Activated naive CD8-positive, alpha-beta T cell treated with anti-CD3 and anti-CD28 coated beads, Interleukin-2, amount 10 ng/mL, durations not matched to agents 7 days and 5 days (primary cell): ENCODE results near the gene NOL11. TPM values are rescaled to one million over a fixed set of nuclear protein-coding genes. Genes with fewer than 3 reads are reported as not detected.

Experiments used
- ATAC-seq: fragments of 150-1000 bp; cut with Tn5 transposase; one replicate; pipeline ENCODE4 v1.10.0; 2021; ENCODE audit warnings: low read depth, moderate library complexity
- POLR2A ChIA-PET: fragments of 350-600 bp; sonication (Branson Sonifier 250); formaldehyde crosslinking; loops from one replicate; lab custom pipeline; 2021; ENCODE audit warnings: antibody characterized with exemption; lab: Charles Lee
- DNase-seq: peaks from one replicate; pipeline ENCODE4 v3.0.0; 2021
- H3K27ac Mint-ChIP-seq: one replicate; pipeline ENCODE4 v1.8.0; 2022; ENCODE audit warnings: mild to moderate bottlenecking, mixed read lengths
- H3K27me3 Mint-ChIP-seq: one replicate; pipeline ENCODE4 v1.8.0; 2022; ENCODE audit warnings: mild to moderate bottlenecking, moderate library complexity, mixed read lengths
- H3K36me3 Mint-ChIP-seq: one replicate; pipeline ENCODE4 v1.8.0; 2021; ENCODE audit warnings: mild to moderate bottlenecking, mixed read lengths
- H3K4me1 Mint-ChIP-seq: one replicate; pipeline ENCODE4 v1.8.0; 2021; ENCODE audit warnings: mixed read lengths
- H3K4me3 Mint-ChIP-seq: one replicate; pipeline ENCODE4 v1.8.0; 2022; ENCODE audit warnings: mild to moderate bottlenecking, moderate library complexity, mixed read lengths
- H3K9me3 Mint-ChIP-seq: one replicate; pipeline ENCODE4 v1.8.0; 2021; ENCODE audit warnings: mixed read lengths
- total RNA-seq, 2 experiments: library from RNA; stranded (reverse); gene quantifications; one replicate each; pipeline ENCODE4 v1.2.3, GENCODE V29; 2021

The NOL11 gene
- total RNA-seq, result 10 to 100 TPM; 42.2 to 48.9 TPM

DNA sequence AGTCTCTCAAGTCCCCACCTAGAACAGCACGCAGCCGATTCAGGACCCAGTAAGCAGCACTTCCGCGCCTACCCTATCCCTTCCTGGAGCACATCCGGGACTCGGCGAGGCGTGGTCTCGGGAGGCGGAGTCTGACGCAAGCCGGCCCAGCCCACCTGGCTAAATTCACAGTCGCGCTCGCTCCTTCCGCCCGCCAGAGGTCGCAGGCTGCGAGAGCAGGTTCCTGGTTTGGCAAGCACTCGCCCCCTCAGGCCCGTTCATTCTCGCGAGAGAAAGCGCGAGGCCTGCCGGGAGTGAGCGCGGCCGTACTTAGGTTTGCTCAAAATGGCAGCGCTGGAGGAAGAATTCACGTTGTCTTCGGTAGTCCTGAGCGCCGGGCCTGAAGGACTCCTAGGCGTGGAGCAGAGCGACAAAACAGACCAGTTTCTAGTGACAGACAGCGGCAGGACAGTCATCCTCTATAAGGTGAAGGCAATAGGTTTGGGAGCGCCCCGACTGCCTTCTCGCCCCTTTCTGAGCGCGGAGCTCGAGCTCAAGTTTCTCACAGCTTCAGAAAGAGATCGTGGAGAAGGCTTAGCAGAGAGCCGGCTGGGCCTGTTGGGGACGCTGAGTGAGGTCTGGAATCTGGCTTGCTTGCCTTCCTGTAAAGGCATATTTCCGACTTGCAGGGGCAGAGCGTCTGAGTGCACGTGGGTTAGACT is at the start of gene NOL11:
NOL11 (plus strand) TSS at position 313 of the 701 bp plus-strand sequence; CDS start at position 325, 12 bp downstream.
- POLR2A ChIA-PET, result interaction anchor here (0.6 to 1.8 kb wide), 8 partner anchors 10 to 359 kb away, joined by 3 to 13 read pairs (median 4); partner anchors contain the start of gene BPTF
- Mint-ChIP-seq H3K4me3 (peak within 1 kb of the TSS; percentile 99), H3K9me3 (no peaks in the 10 kb centered on the region), H3K36me3 (peaks cover 8% of the 10 kb centered on the region), H3K27ac (peak within 1 kb of the TSS; percentile 98), H3K27me3 (no peaks in the 10 kb centered on the region), H3K4me1 (peaks cover 19% of the 10 kb centered on the region)
- DNase-seq (peak; percentile 100), ATAC-seq (peak; percentile 96)

- H3K27me3 Mint-ChIP-seq, result no peaks in the 10 kb centered on the region
- POLR2A ChIA-PET, result no interaction called here
Measured at GRCh38 chr17:67671493-67671892, 46.2 kb upstream of the NOL11 start.

GRCh38 chr17:67672592-67673335 is 45.0 kb upstream of the NOL11 start:
- ATAC-seq (no peak), DNase-seq (no peak)
- no peaks in the 10 kb centered on the region for H3K27me3 Mint-ChIP-seq
- no peak overlapping the region for H3K4me3 Mint-ChIP-seq
- POLR2A ChIA-PET, result no interaction called here
- peaks cover 15% of the 10 kb centered on the region for H3K36me3 Mint-ChIP-seq
- H3K4me1 Mint-ChIP-seq, result no peaks in the 10 kb centered on the region
- H3K27ac Mint-ChIP-seq, result no peak overlapping the region
- H3K9me3 Mint-ChIP-seq, result no peaks in the 10 kb centered on the region

More at GRCh38 chr17:67671493-67671892, 46.2 kb upstream of the NOL11 start:
- H3K4me3 Mint-ChIP-seq, result no peak overlapping the region
- no peak for DNase-seq
- no peaks in the 10 kb centered on the region for H3K4me1 Mint-ChIP-seq
- peaks cover 13% of the 10 kb centered on the region for H3K36me3 Mint-ChIP-seq
- no peaks in the 10 kb centered on the region for H3K9me3 Mint-ChIP-seq
- no peak overlapping the region for H3K27ac Mint-ChIP-seq
- no peak for ATAC-seq

DNA sequence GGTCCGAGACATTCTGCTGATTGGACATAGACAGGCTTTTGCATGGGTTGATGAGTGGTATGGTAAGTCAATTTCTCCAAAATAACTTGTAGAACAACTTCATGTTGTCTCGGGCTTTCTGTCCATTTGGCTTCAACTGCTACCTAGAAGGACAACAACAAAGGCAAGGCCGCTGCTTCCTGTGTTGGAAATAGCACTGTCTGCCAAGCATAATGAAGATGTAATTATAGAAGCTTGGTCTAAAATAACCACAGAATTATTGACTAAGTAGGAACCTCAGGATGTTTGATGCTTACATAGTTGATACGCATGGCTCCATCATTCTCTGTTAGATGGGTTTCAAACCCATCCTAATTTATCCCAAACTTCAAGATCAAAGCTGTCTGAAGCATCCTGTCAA is 42.3 kb upstream of the NOL11 start:
- H3K27ac Mint-ChIP-seq, result no peak overlapping the region
- H3K4me3 Mint-ChIP-seq, result no peak overlapping the region
- ATAC-seq (no peak), DNase-seq (no peak)
- no peaks in the 10 kb centered on the region for H3K9me3 Mint-ChIP-seq
- peaks cover 10% of the 10 kb centered on the region for H3K36me3 Mint-ChIP-seq
- POLR2A ChIA-PET, result no interaction called here
- H3K27me3 Mint-ChIP-seq, result no peaks in the 10 kb centered on the region
- no peaks in the 10 kb centered on the region for H3K4me1 Mint-ChIP-seq

GRCh38 chr17:67676305-67676704 is 41.4 kb upstream of the NOL11 start:
- peaks cover 11% of the 10 kb centered on the region for H3K36me3 Mint-ChIP-seq
- H3K27ac Mint-ChIP-seq, result no peak overlapping the region
- H3K9me3 Mint-ChIP-seq, result no peaks in the 10 kb centered on the region
- no peak for ATAC-seq
- H3K27me3 Mint-ChIP-seq, result no peaks in the 10 kb centered on the region
- POLR2A ChIA-PET, result interaction anchor here (0.6 kb wide), 1 partner anchor 340 kb away, joined by 3 read pairs; no protein-coding TSS in a partner anchor
- H3K4me1 Mint-ChIP-seq, result no peaks in the 10 kb centered on the region
- H3K4me3 Mint-ChIP-seq, result no peak overlapping the region
- no peak for DNase-seq

- peaks cover 14% of the 10 kb centered on the region for H3K36me3 Mint-ChIP-seq
- ATAC-seq (no peak), DNase-seq (no peak)
- no peak overlapping the region for H3K27ac Mint-ChIP-seq
- no peak overlapping the region for H3K4me3 Mint-ChIP-seq
- H3K4me1 Mint-ChIP-seq, result no peaks in the 10 kb centered on the region
- POLR2A ChIA-PET, result no interaction called here
- no peaks in the 10 kb centered on the region for H3K27me3 Mint-ChIP-seq
- no peaks in the 10 kb centered on the region for H3K9me3 Mint-ChIP-seq
Measured at GRCh38 chr17:67678414-67678813, 39.3 kb upstream of the NOL11 start.

DNA sequence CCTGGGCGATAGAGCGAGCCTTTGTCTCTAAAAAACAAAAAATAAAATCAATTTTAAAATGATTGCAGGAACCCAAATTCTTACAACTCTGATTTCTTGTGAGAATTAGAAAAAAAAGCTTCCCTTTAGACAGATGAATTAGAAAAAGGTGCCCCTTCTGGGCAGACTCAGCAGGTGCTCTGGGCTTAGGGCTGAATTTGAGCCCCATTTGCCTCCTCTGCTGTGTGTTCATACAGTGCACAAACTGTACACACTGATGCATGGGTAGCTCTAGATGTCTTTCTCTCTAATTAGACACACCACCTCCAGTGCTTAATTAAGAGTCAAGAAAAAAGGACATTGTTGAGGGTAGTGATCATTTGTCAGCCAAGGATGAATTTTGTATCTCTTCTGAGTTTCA is 38.5 kb upstream of the NOL11 start:
- ATAC-seq (no peak), DNase-seq (no peak)
- H3K9me3 Mint-ChIP-seq, result no peaks in the 10 kb centered on the region
- H3K27me3 Mint-ChIP-seq, result no peaks in the 10 kb centered on the region
- peaks cover 14% of the 10 kb centered on the region for H3K36me3 Mint-ChIP-seq
- H3K4me1 Mint-ChIP-seq, result no peaks in the 10 kb centered on the region
- POLR2A ChIA-PET, result no interaction called here
- no peak overlapping the region for H3K27ac Mint-ChIP-seq
- H3K4me3 Mint-ChIP-seq, result no peak overlapping the region

GRCh38 chr17:67679721-67680120 is 38.0 kb upstream of the NOL11 start:
- DNase-seq, result no peak
- Mint-ChIP-seq H3K27me3 (no peaks in the 10 kb centered on the region), H3K4me1 (no peaks in the 10 kb centered on the region), H3K27ac (no peak overlapping the region), H3K9me3 (no peaks in the 10 kb centered on the region), H3K36me3 (peaks cover 15% of the 10 kb centered on the region), H3K4me3 (no peak overlapping the region)
- POLR2A ChIA-PET, result no interaction called here
- ATAC-seq, result no peak

DNA sequence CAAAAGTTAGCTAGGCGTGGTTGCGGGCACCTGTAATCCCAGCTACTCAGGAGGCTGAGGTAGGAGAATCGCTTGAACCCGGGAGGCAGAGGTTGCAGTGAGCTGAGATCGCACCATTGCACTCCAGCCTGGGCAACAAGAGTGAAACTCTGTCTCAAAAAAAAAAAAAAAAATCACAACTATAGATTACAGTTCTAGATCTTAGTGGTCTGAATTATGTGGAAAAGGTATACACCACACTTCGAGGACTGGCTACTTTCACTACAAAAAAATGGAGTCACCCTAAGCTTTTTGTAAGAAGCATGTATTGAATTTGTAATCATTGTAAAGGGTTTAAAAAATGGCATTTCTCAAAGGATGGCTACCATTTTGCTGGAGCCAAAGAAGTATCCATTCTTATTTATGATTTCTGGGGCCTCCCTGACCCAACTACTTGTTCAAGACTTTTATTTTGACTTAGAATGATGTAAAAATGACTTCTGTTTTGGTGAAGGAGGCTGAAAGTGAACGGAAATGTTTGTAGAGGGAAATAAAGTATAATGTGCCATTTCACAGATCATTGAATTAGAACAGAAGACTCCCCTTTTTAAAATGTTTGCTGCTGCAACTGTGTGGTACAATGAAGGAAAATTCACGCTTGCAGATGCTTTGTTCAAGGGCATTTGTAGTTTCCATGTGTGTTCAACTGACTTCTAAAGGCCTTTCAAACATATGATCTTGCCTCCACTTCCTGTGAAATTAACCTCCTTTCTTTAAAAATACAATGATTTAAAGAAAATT is 37.1 kb upstream of the NOL11 start:
- DNase-seq (no peak), ATAC-seq (no peak)
- Mint-ChIP-seq H3K4me1 (no peaks in the 10 kb centered on the region), H3K27ac (no peak overlapping the region), H3K9me3 (no peaks in the 10 kb centered on the region), H3K4me3 (no peak overlapping the region), H3K36me3 (peaks cover 15% of the 10 kb centered on the region), H3K27me3 (no peaks in the 10 kb centered on the region)
- POLR2A ChIA-PET, result no interaction called here

- Mint-ChIP-seq H3K9me3 (no peaks in the 10 kb centered on the region), H3K27me3 (no peaks in the 10 kb centered on the region), H3K4me3 (no peak overlapping the region), H3K36me3 (peaks cover 18% of the 10 kb centered on the region), H3K4me1 (no peaks in the 10 kb centered on the region), H3K27ac (no peak overlapping the region)
- ATAC-seq, result no peak
- POLR2A ChIA-PET, result no interaction called here
- DNase-seq, result no peak
Measured at GRCh38 chr17:67682196-67682595, 35.5 kb upstream of the NOL11 start.

DNA sequence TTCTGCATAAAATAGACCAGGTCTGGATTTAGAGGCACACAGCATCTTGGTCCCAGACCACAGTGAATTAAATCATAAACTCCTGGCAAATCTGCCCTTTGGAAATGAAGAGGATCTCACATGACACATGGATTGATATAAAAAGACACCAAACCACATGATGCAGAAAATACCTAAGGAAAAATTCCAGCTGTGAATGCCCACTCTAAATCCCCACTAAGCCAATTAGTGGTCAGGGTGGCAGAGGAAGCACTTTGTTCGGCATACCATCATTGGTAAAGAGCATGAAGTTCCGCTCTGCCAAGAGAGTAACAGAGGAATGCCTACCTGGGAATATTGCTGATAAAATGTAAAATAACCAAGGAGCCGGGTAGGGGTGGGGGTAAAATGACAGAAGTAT is 32.4 kb upstream of the NOL11 start:
- Mint-ChIP-seq H3K4me3 (no peak overlapping the region), H3K9me3 (no peaks in the 10 kb centered on the region), H3K4me1 (peaks cover 2% of the 10 kb centered on the region), H3K36me3 (peaks cover 12% of the 10 kb centered on the region), H3K27ac (no peak overlapping the region), H3K27me3 (no peaks in the 10 kb centered on the region)
- ATAC-seq (no peak), DNase-seq (no peak)
- POLR2A ChIA-PET, result no interaction called here

- Mint-ChIP-seq H3K27me3 (no peaks in the 10 kb centered on the region), H3K4me1 (peaks cover 2% of the 10 kb centered on the region), H3K27ac (no peak overlapping the region), H3K4me3 (no peak overlapping the region), H3K9me3 (no peaks in the 10 kb centered on the region), H3K36me3 (peaks cover 11% of the 10 kb centered on the region)
- POLR2A ChIA-PET, result interaction anchor here (1.1 kb wide), 1 partner anchor 210 kb away, joined by 4 read pairs; no protein-coding TSS in a partner anchor
- no peak for ATAC-seq
- DNase-seq, result no peak
Measured at GRCh38 chr17:67686241-67686640, 31.5 kb upstream of the NOL11 start.

- DNase-seq, result no peak
- Mint-ChIP-seq H3K36me3 (peaks cover 13% of the 10 kb centered on the region), H3K4me1 (peaks cover 2% of the 10 kb centered on the region), H3K9me3 (no peaks in the 10 kb centered on the region), H3K27ac (no peak overlapping the region), H3K4me3 (no peak overlapping the region), H3K27me3 (no peaks in the 10 kb centered on the region)
- ATAC-seq, result no peak
- POLR2A ChIA-PET, result interaction anchor here (1.2 kb wide), 1 partner anchor 58 kb away, joined by 4 read pairs; no protein-coding TSS in a partner anchor
Measured at GRCh38 chr17:67687511-67687910, 30.2 kb upstream of the NOL11 start.
